Hepatocyte (in vitro differentiated cells): Measurements from ENCODE around the gene CREG1.

Experiments used
- CTCF ChIP-seq: fragments of 200-600 bp; sonication (generic); IDR thresholded peaks from 2 replicates; pipeline ENCODE4 v1.5.1; 2016; ENCODE audit warnings: antibody characterized with exemption, mild to moderate bottlenecking; ENCODE audit not compliant: poor library complexity
- EZH2 ChIP-seq: fragments of 200-600 bp; sonication (generic); IDR thresholded peaks from 2 replicates; pipeline ENCODE4 v1.6.1; 2016; ENCODE audit warnings: antibody characterized with exemption, mild to moderate bottlenecking, borderline replicate concordance
- EZH2phosphoT487 ChIP-seq: fragments of 200-600 bp; sonication (generic); IDR thresholded peaks from one replicate; pipeline ENCODE4 v1.6.1; 2018; ENCODE audit warnings: antibody characterized with exemption, mild to moderate bottlenecking, low read depth, moderate library complexity; ENCODE audit not compliant: unreplicated experiment, severe bottlenecking

DNA sequence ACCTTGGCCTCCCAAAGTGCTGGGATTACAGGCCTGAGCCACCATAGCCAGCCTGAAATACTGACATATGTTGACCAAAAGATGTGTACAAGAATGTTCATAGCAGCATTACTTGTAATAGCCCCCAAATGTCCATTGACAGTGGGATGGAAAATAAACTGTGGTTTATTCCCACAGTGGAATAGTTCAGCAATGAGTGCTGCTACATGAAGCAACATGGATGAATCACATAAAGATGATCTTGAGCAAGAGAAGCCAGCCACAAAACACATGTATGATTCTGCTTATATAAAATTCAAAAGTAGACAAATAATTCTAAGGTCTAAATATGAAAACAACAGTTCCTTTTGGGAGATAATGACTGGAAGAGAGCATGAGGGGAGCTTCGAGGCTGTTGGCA is 9.1 kb upstream of the CREG1 start:
- TF ChIP-seq EZH2phosphoT487 (no peak), CTCF (no peak), EZH2 (no peak)
